Natural killer cell treated with Interleukin-12 subunit alpha and Interleukin-12 subunit beta and Interleukin-15 and Interleukin-18, amount 100 ng/mL, for 72 hours (primary cell): ENCODE results near the gene ZNRD2. TPM values are rescaled to one million over a fixed set of nuclear protein-coding genes. Genes with fewer than 3 reads are reported as not detected.

Experiments
- ATAC-seq, 2 donors: fragments of 150-1000 bp; cut with Tn5 transposase in 1 of 2; sonication (Bioruptor Pico), chemical (Tn5 transposase) in 1 of 2; 2 replicates each; pipeline ENCODE4 v1.10.0; 2021
- DNase-seq: peaks from one replicate; pipeline ENCODE4 v3.0.0; 2022; ENCODE audit warnings: low spot score
- H3K27ac Mint-ChIP-seq, 2 donors: 1 replicate in 1 of 2; 2 replicates in 1 of 2; pipeline ENCODE4 v1.8.0; 2022; ENCODE audit warnings: mixed read lengths in 2 of 2, mild to moderate bottlenecking in 1 of 2, moderate library complexity in 1 of 2
- H3K27me3 Mint-ChIP-seq, 2 donors: 1 replicate in 1 of 2; 2 replicates in 1 of 2; pipeline ENCODE4 v1.8.0; 2022; ENCODE audit warnings: mixed read lengths in 2 of 2
- H3K36me3 Mint-ChIP-seq: one replicate; pipeline ENCODE4 v1.8.0; 2022; ENCODE audit warnings: mixed read lengths
- H3K4me1 Mint-ChIP-seq, 2 donors: 1 replicate in 1 of 2; 2 replicates in 1 of 2; pipeline ENCODE4 v1.8.0; 2022; ENCODE audit warnings: low read depth in 2 of 2, mixed read lengths in 2 of 2, mild to moderate bottlenecking in 1 of 2
- H3K4me3 Mint-ChIP-seq: one replicate; pipeline ENCODE4 v1.8.0; 2022; ENCODE audit warnings: mixed read lengths
- H3K9me3 Mint-ChIP-seq: 2 replicates; pipeline ENCODE4 v1.8.0; 2022; ENCODE audit warnings: mixed read lengths
- total RNA-seq, 2 donors: library from RNA; stranded (reverse); gene quantifications; one replicate each; pipeline ENCODE4 v1.2.3, GENCODE V29; 2022

The ZNRD2 gene
- total RNA-seq, 2 donors from 2014 or later = 55.8 to 89.3 TPM

DNA sequence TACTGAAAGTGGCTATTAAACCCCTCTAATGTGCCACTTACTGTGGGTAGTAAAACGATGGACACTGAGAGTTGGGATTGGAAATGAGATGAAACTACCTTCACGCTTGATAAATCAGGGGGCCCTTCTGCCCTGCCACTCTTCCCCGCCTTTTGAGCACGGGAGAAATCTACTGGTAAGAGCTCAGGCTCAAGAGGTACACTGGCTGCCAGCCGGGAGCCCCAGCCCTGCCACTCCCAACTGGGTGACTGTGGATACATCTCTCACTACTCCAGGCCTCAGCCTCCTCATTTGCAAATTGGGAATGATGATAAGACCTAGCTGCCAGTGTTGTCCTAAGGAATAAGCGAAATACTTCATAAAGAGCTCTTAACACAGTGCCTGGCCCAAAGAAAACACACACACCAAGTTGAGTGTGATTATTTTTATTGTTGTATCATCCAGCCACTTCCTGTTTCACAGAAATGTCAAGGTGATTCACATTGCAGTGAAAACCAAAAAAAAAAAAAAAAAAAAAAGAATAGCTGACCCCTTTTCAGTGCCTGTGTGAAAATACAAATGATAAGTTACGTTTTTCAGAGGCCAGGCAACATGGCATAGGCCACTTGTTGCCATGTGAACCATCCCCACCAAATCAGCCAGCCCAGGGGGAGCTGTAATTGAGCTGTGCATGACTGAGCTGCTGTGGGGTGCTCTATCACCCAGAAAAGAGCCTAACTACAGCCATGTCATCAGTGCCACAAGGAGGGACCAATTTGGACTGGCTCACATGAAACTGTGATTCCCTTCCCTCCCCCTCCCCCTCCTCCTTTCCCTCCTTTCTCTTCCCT is 4.4 kb upstream of the ZNRD2 start:
- H3K9me3 Mint-ChIP-seq = no peaks in the 10 kb centered on the region
- H3K36me3 Mint-ChIP-seq = no peaks in the 10 kb centered on the region
- ATAC-seq (peak in 1 of 2 donors; percentile 1), DNase-seq (peak; percentile 58)
- peaks cover 49 to 58% of the 10 kb centered on the region in 2 donors for H3K4me1 Mint-ChIP-seq
- H3K27ac Mint-ChIP-seq = peak overlapping the region; percentile 95 to 98
- H3K4me3 Mint-ChIP-seq = peak overlapping the region; percentile 82
- no peaks in the 10 kb centered on the region for H3K27me3 Mint-ChIP-seq

DNA sequence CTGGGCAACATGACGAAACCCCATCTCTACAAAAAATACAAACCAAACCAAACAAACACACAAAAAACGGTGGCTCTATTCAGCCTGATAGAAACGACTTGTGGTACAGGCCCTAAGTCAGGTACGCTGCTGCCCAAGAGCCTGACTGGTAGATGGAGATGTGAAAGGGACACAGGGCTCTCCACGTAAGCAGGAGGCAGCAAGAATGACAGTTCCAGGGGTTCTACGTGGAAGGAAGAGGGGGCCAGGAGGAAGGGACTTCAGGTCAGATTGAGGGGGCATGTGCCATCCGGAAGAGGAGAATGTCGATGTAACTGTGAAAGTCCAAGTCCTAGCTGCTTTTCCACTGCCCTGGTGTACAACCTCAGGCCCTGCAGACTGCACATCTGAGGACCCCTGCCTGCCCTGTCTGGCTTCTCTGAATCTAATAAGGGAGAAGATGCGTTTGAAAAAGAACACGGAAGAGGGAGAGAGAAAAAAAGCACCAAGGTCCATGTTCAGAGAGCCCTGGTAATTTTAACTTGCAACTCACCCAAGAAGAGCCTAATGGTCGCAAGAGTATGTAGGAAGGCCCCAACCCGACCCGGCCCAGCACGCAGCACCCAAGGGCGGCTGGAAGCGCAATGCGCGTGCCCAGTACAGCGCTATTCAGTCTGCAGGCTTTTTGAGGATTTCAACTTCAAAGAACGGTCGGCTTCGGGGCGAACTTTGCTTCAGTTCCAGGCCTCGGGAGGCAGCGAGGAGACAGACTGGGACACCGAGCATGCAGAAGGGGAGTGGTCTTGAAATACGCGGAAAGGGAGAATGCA is 909 bp upstream of the ZNRD2 start:
- peak; percentile 11 to 18 for ATAC-seq
- H3K9me3 Mint-ChIP-seq = no peaks in the 10 kb centered on the region
- H3K4me1 Mint-ChIP-seq = peaks cover 62 to 76% of the 10 kb centered on the region in 2 donors
- no peaks in the 10 kb centered on the region for H3K36me3 Mint-ChIP-seq
- peak overlapping the region; percentile 87 to 99 for H3K27ac Mint-ChIP-seq
- no peak for DNase-seq
- no peaks in the 10 kb centered on the region for H3K27me3 Mint-ChIP-seq
- H3K4me3 Mint-ChIP-seq = peak overlapping the region; percentile 89

DNA sequence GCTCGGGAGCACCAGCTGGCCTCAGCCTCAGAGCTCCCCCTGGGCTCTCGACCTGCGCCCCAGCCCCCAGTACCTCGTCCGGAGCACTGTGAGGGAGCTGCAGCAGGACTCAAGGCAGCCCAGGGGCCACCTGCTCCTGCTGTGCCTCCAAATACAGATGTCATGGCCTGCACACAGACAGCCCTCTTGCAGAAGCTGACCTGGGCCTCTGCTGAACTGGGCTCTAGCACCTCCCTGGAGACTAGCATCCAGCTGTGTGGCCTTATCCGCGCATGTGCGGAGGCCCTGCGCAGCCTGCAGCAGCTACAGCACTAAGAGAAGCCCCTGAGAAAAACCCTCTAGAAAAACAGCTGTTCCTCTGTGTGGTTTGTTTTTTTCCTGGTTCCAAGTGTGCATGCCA is 1.1 kb downstream of the ZNRD2 start:
- peak overlapping the region; percentile 89 for H3K4me3 Mint-ChIP-seq
- no peak for ATAC-seq
- H3K27ac Mint-ChIP-seq = peak overlapping the region; percentile 87 to 99
- no peaks in the 10 kb centered on the region for H3K27me3 Mint-ChIP-seq
- H3K9me3 Mint-ChIP-seq = no peaks in the 10 kb centered on the region
- DNase-seq = no peak
- no peaks in the 10 kb centered on the region for H3K36me3 Mint-ChIP-seq
- H3K4me1 Mint-ChIP-seq = peaks cover 55 to 69% of the 10 kb centered on the region in 2 donors

DNA sequence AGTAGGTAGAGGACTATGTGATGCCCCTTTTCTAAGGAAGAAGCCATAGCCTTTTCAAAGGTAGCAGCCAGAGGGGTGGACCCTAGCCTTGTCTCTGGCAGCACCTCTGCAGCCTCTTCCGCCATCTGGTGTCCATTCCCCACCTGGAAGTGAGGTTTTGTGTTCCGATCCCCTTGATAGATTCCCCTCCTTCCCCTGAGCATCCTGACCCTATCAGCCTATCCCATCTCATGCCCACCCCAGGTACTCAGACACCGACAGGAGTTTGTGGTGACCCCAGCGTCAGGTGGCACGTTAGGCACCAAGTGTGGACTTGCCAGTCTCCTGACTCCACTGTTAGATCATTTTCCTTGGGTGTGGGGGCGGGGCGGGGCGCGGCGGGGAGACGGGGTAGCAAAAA is 1.7 kb downstream of the ZNRD2 start:
- H3K36me3 Mint-ChIP-seq = no peaks in the 10 kb centered on the region
- H3K4me1 Mint-ChIP-seq = peaks cover 49 to 63% of the 10 kb centered on the region in 2 donors
- peak overlapping the region; percentile 89 for H3K4me3 Mint-ChIP-seq

DNA sequence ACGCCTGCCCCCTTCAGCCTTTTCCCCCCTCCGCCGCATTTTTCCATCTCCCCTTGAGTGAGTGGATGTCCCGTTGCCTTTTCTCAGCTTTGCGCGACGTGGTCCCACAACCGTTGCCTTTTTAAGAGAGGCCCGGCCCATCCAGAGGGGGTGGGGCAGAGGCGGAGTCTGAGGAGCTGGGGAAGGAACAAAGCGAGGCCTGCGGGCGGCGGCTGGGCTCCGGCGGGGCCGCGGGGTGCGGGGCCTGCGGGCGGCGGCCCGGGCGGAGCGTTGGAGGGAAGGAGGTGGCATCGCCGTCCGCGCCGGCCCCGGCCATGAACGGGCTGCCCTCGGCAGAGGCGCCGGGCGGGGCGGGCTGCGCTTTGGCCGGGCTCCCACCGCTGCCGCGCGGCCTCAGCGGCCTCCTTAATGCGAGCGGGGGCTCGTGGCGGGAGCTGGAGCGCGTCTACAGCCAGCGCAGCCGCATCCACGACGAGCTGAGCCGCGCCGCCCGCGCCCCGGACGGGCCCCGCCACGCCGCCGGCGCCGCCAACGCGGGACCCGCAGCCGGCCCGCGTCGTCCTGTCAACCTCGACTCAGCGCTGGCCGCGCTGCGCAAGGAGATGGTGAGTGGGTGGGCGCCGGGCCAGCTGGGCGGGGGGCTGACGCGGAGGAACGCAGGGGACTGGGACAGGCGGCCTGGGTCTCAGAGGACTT is 2.2 kb downstream of the ZNRD2 start, which contains the start of gene FAM89B:
Gene FAM89B, plus strand, starts transcription at position 183 of the 696 bp plus-strand sequence. Its CDS starts 132 bp downstream, at position 315.
- Mint-ChIP-seq H3K9me3 (no peaks in the 10 kb centered on the region), H3K36me3 (no peaks in the 10 kb centered on the region), H3K4me1 (peaks cover 49 to 63% of the 10 kb centered on the region in 2 donors), H3K27me3 (no peaks in the 10 kb centered on the region), H3K4me3 (peak within 1 kb of the TSS; percentile 89), H3K27ac (peak within 1 kb of the TSS; percentile 87 to 99)
- peak; percentile 7 to 22 for ATAC-seq
- DNase-seq = peak; percentile 90

More for the DNA sequence above, 1.7 kb downstream of the ZNRD2 start:
- H3K27ac Mint-ChIP-seq = peak overlapping the region; percentile 87 to 99
- ATAC-seq = no peak
- no peak for DNase-seq
- H3K27me3 Mint-ChIP-seq = no peaks in the 10 kb centered on the region
- no peaks in the 10 kb centered on the region for H3K9me3 Mint-ChIP-seq

DNA sequence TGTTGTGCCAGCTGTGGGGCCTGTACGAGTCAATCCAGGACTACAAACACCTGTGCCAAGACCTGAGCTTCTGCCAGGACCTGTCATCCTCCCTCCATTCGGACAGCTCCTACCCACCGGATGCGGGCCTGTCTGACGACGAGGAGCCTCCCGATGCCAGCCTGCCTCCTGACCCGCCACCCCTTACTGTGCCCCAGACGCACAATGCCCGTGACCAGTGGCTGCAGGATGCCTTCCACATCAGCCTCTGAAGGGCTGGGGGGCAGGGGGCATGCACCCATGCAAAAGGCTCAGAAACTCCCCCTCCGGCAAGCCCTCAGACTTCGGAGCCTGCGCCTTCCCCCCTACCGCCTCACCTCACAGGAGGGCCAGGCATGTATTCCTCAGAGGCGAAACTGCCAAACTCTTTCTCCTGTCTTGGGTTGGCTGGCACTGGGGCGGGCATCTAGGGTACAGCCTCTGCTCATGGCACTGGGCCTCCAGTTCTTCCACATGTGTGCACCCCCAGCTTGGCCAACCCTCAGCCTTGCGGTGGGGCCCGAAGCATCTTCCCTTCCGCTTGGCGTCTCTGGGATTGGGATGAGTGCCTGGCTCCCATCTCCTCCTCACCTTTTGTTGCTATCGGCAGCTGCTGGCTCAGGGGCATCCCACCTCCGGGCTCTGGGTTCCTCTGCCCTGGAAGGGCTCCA is 3.3 kb downstream of the ZNRD2 start:
- no peaks in the 10 kb centered on the region for H3K36me3 Mint-ChIP-seq
- peak; percentile 59 for DNase-seq
- H3K27me3 Mint-ChIP-seq = no peaks in the 10 kb centered on the region
- H3K4me1 Mint-ChIP-seq = peaks cover 53 to 65% of the 10 kb centered on the region in 2 donors
- H3K4me3 Mint-ChIP-seq = peak overlapping the region; percentile 88
- ATAC-seq = no peak
- H3K9me3 Mint-ChIP-seq = no peaks in the 10 kb centered on the region
- peak overlapping the region; percentile 87 to 93 for H3K27ac Mint-ChIP-seq

DNA sequence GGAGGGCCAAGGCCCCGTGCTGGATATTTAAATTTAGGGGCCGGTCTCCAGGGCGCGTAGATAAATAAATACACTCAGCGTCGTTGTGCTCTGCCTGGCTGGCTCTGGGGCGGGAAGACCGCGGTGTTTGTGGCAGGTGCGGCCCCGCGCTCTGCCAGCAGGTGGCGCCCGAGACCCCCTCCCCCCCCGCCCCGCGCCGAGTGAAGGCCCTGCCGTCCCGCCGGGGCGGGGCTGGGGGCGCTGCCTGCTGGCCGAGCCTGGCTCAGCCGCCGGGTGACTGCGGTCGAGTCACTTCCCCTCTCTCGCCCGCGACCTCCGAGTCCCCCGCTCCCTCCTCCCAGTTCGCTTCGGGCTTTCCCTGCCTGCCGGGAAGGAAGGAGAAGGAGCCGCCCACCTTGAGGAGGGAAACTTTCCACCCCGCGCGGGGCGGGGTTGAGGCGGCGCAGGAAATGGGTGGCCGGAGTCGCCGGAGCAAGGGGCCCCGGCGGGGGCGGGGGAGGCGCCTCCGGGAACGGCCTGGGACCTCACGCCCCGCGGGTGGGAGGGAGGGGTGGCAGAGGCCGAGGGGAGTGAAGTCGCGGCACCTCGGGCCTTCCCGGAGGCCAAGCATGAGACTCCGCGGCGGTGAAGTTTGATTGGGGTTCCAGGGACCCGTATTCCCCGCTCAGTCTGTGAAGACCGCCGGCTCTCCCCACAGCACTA is 4.0 kb downstream of the ZNRD2 start:
- peak; percentile 63 to 75 for ATAC-seq
- no peaks in the 10 kb centered on the region for H3K27me3 Mint-ChIP-seq
- H3K27ac Mint-ChIP-seq = peak overlapping the region; percentile 87 to 93
- peak; percentile 99 for DNase-seq
- peaks cover 53 to 61% of the 10 kb centered on the region in 2 donors for H3K4me1 Mint-ChIP-seq
- peak overlapping the region; percentile 88 for H3K4me3 Mint-ChIP-seq
- no peaks in the 10 kb centered on the region for H3K9me3 Mint-ChIP-seq
- no peaks in the 10 kb centered on the region for H3K36me3 Mint-ChIP-seq

DNA sequence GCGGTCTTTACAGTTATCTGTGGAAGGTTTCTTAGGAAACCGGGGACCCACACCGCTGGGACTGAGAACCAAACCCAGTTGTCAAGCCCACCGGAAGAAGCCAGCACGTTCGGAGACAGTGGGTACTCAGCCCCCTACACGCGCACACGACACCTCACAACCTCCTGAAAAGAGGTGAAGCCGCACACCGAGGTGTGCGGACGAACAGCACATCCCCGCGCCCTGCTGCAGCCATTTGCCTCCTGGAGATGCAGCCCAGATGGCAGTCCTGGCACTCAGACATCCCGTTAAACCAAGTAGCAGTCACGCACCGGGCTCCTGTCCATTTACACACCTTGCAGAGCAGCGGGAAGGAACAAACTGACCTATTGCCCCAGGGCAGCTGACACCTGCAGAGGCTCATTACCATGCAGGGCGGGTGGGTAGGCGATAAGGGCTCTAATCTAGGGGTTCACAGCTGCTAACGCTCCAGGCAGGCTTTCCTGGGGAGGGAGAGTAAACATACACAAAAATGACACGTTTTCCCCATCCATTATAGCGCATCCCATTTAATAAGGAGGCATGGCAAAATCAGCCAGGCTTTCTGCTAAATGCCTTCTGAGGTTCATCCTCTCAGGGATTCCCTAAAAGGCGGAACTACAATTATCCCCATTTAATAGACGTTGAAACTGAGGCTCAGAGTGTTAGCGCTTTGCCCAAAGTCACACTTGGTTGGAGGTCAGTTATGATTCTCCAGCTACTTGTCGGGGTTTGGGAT is 4.7 kb downstream of the ZNRD2 start:
- no peaks in the 10 kb centered on the region for H3K9me3 Mint-ChIP-seq
- ATAC-seq (no peak), DNase-seq (no peak)
- peak overlapping the region; percentile 88 for H3K4me3 Mint-ChIP-seq
- no peaks in the 10 kb centered on the region for H3K27me3 Mint-ChIP-seq
- peak overlapping the region; percentile 87 to 93 for H3K27ac Mint-ChIP-seq
- no peaks in the 10 kb centered on the region for H3K36me3 Mint-ChIP-seq
- H3K4me1 Mint-ChIP-seq = peaks cover 54% of the 10 kb centered on the region in 2 donors

DNA sequence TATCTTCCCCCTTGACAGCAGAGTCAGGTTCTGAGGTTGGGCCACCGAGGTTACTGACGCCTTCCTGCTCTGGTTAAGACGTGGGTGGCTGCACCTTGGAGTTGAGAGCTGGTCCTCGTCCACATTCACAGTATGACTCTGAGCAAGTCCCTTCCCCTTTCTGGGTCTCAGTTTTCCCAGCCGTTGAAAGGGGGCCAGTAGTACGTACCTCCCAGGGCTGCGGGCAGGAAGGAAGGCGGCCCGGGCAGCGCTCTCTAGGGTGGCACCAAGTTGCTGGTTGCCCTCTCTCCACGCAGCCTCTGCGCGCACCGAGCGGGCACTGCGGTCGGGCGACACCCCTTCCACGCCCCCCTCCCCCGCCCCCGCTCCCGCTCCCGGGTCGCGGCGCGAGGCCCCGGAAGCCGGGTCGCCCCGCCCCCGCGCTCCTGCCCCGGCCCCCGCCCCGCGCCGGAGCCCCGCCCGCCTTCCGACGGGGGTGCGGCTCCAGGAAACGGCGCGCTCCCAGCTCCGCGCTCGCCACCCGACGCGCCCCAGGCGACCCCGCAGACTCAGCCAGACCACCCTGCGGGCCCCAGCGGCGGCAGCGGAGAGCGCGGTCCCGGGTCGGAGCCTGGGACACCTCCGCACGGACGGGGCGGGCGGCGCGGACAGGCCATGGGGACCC is 5.4 kb downstream of the ZNRD2 start, which contains the start of gene EHBP1L1:
Gene EHBP1L1, plus strand, starts transcription at position 486 of the 664 bp plus-strand sequence. CDS start 250 bp downstream, outside the sequence.
- Mint-ChIP-seq H3K27me3 (no peaks in the 10 kb centered on the region), H3K9me3 (no peaks in the 10 kb centered on the region), H3K4me3 (peak within 1 kb of the TSS; percentile 88), H3K27ac (peak within 1 kb of the TSS; percentile 87 to 93), H3K36me3 (no peaks in the 10 kb centered on the region), H3K4me1 (peaks cover 47 to 53% of the 10 kb centered on the region in 2 donors)
- ATAC-seq = peak; percentile 58 to 69
- peak; percentile 90 for DNase-seq

DNA sequence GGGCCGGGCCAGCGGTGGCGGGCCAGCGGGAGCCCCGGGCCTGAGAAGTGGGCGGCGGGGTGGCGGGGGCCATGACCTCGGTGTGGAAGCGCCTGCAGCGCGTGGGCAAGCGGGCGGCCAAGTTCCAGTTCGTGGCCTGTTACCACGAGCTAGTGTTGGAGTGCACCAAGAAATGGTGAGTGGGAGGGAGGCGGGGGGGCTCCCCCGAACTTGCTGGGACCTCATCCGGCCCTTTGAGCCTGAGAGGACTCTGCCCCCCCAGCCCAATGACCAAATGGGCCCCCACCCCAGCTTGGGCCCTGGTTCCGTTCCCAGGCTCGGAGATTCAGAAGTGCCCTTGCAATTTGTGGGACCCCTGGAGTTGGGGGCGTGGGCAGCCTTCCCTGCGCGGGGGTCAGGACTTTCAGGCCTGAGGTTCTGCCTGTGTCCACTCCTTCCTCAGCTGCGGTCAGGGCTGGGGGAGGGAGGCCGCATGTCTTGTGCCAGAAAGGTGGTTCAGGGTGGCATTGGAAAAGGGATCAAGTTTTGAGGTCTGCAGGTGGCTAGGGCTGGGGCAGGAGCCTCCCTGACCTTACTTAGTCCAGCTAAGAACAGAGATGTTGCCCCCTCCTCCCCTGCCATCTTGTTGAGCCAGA is 6.1 kb downstream of the ZNRD2 start:
- peaks cover 41 to 48% of the 10 kb centered on the region in 2 donors for H3K4me1 Mint-ChIP-seq
- no peaks in the 10 kb centered on the region for H3K36me3 Mint-ChIP-seq
- no peaks in the 10 kb centered on the region for H3K27me3 Mint-ChIP-seq
- H3K27ac Mint-ChIP-seq = peak overlapping the region; percentile 58 to 86
- H3K4me3 Mint-ChIP-seq = peak overlapping the region; percentile 82
- H3K9me3 Mint-ChIP-seq = no peaks in the 10 kb centered on the region
- peak in 1 of 2 donors; percentile 3 for ATAC-seq
- DNase-seq = no peak
